Thyroid gland (tissue), 4 donors: Measurements from ENCODE around the gene ZNF629. TPM values are rescaled to one million over a fixed set of nuclear protein-coding genes. Genes with fewer than 3 reads are reported as not detected.

Source experiments
- DNase-seq, 2 donors: peaks; one replicate each; pipeline ENCODE4 v3.0.0-alpha.2; 2019
- H3K27ac ChIP-seq, 3 donors: fragments of 200-600 bp; sonication (generic); 1 replicate in 2 of 3; 2 replicates in 1 of 3; pipeline ENCODE4 v1.5.1; 2016 to 2019; ENCODE audit warnings: mild to moderate bottlenecking in 1 of 3, moderate library complexity in 1 of 3
- H3K27me3 ChIP-seq: fragments of 200-600 bp; sonication (generic); one replicate; pipeline ENCODE4 v1.5.1; 2019
- H3K36me3 ChIP-seq, 2 donors: fragments of 200-600 bp; sonication (generic); one replicate each; pipeline ENCODE4 v1.5.1; 2016 to 2019
- H3K4me1 ChIP-seq, 2 donors: fragments of 200-600 bp; sonication (generic); one replicate each; pipeline ENCODE4 v1.5.1; 2017 to 2019
- H3K4me3 ChIP-seq, 3 donors: fragments of 200-600 bp; sonication (generic); replicated peaks in 1 of 3; 1 replicate in 2 of 3; 2 replicates in 1 of 3; pipeline ENCODE4 v1.5.1; 2016; ENCODE audit warnings: mild to moderate bottlenecking in 1 of 3
- H3K9me3 ChIP-seq: fragments of 200-600 bp; sonication (generic); one replicate; pipeline ENCODE4 v1.5.1; 2017
- POLR2A ChIP-seq, 2 donors: fragments of 450-650 bp; IDR thresholded peaks; one replicate each; pipeline ENCODE4 v1.6.1; 2017; ENCODE audit warnings: antibody characterized with exemption in 2 of 2, mild to moderate bottlenecking in 2 of 2, moderate library complexity in 1 of 2
- WGBS, 2 donors: methylation state at CpG; one replicate each; pipeline ENCODE4 v1.1.5; 2017; 5-methylcytosine and 5-hydroxymethylcytosine counted together
- intact Hi-C: fragments of 100-400 bp; cut with DNase I; formaldehyde crosslinking; loops from one replicate; pipeline ENCODE4 v1.15.1; 2023
- total RNA-seq, 4 donors: library from RNA; depleted of rRNA; stranded (reverse); fragments of >200 nt; gene quantifications; one replicate each; pipeline ENCODE4 v1.2.3, GENCODE V29; 2016
- TF ChIP-seq, protein P1 (sequence below), 6 experiments: fragments of 200-600 bp in 3 of 6; fragments of 450-650 bp in 3 of 6; sonication (generic) in 3 of 6; IDR thresholded peaks; one replicate each; pipeline ENCODE4 v1.5.1; 2016 to 2019; ENCODE audit warnings: antibody characterized with exemption in 6 of 6, mild to moderate bottlenecking in 2 of 6, inconsistent platforms in 1 of 6, moderate library complexity in 1 of 6

Gene ZNF629
- total RNA-seq, 4 donors from 2014 or later = 14.5 to 26.7 (median 19.0) TPM

DNA sequence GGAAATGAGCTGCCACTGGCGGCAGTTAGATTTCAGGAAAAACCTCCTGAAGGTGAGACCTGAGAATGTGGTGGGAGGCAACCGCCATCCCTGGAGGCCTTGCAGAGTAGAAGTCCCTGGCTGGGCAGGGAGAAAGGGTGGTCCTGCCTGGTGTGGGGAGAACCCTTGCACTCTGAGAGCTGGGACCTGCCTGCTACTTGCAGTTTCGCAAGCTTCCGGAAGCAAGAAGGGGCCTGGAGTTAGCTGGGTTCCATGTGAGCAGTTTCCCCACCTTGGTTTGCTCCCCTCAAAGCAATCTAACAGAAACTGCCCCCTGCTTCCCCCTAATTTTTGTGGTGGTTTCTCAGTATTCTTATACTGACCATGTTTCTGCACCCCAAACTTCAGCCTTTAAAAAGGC lies 6.5 kb downstream of the ZNF629 start:
- Histone ChIP-seq H3K36me3 (peaks cover 22 to 26% of the 10 kb centered on the region in 2 donors), H3K9me3 (no peaks in the 10 kb centered on the region), H3K4me3 (no peak overlapping the region), H3K27me3 (no peaks in the 10 kb centered on the region), H3K4me1 (peaks cover 4 to 6% of the 10 kb centered on the region in 2 donors), H3K27ac (no peak overlapping the region)
- no peak for DNase-seq
- intact Hi-C loops = no loop called here
- WGBS, 2 donors = 84 to 91% methylated on average over 4 of the region's 4 CpGs
- TF ChIP-seq, protein P1, sequence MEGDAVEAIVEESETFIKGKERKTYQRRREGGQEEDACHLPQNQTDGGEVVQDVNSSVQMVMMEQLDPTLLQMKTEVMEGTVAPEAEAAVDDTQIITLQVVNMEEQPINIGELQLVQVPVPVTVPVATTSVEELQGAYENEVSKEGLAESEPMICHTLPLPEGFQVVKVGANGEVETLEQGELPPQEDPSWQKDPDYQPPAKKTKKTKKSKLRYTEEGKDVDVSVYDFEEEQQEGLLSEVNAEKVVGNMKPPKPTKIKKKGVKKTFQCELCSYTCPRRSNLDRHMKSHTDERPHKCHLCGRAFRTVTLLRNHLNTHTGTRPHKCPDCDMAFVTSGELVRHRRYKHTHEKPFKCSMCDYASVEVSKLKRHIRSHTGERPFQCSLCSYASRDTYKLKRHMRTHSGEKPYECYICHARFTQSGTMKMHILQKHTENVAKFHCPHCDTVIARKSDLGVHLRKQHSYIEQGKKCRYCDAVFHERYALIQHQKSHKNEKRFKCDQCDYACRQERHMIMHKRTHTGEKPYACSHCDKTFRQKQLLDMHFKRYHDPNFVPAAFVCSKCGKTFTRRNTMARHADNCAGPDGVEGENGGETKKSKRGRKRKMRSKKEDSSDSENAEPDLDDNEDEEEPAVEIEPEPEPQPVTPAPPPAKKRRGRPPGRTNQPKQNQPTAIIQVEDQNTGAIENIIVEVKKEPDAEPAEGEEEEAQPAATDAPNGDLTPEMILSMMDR (IDR thresholded peaks at IDR 0.05) = no peak
- TF ChIP-seq POLR2A (IDR thresholded peaks at IDR 0.05) = no peak

DNA sequence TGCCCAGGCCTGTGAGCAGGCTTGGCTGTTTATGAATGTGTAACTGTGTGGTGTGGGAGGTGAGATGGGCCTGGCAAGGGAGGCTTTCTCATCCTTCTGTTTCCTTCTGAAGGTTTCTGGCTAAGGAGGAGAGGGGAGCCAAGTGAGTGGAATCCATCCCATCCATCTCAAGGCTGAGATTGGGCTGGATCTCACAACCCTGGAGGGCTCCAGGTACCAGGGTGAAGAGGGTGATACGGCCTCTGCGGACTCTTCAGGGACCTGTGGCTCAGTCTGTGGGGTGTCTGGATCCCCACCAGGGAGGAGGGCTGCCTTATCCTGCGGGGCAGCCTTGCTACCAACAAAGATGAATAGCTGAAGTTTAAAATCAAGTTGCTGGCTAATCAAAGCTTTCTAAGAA lies 7.0 kb downstream of the ZNF629 start:
- H3K27ac ChIP-seq = no peak overlapping the region
- WGBS, 2 donors = 91 to 93% methylated on average over 3 of the region's 3 CpGs

DNA sequence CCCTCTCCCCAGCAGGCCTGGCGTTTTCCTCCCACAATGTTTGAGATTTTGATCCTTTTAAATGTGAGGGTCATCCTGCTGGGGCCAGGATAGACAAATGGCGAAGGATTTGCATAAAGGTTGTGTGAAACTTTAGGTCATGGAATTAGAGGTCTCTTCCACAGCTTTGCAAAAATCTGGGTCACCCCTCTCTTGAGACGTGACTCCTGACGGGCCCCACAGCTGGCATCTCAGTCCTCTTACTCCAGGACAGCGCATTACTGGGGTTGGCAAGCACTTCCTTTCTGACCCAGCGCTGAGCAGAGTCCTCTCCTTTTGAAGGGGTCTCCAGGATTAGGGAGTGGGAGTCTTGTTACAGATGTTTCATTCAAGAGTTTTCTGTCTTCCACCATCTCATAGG lies 7.4 kb downstream of the ZNF629 start:
- Histone ChIP-seq H3K27me3 (no peaks in the 10 kb centered on the region), H3K27ac (no peak overlapping the region), H3K36me3 (peaks cover 22 to 26% of the 10 kb centered on the region in 2 donors), H3K4me1 (peaks cover 10 to 13% of the 10 kb centered on the region in 2 donors), H3K9me3 (no peaks in the 10 kb centered on the region), H3K4me3 (no peak overlapping the region)
- TF ChIP-seq, protein P1 (IDR thresholded peaks at IDR 0.05) = no peak
- TF ChIP-seq POLR2A (IDR thresholded peaks at IDR 0.05) = no peak
- DNase-seq = no peak
- intact Hi-C loops = no loop called here
- WGBS, 2 donors = 87 to 96% methylated on average over 6 of the region's 6 CpGs

More for the DNA sequence above, 7.0 kb downstream of the ZNF629 start:
- intact Hi-C loops = no loop called here
- Histone ChIP-seq H3K9me3 (no peaks in the 10 kb centered on the region), H3K4me3 (no peak overlapping the region), H3K36me3 (peaks cover 22 to 26% of the 10 kb centered on the region in 2 donors), H3K4me1 (peaks cover 6 to 9% of the 10 kb centered on the region in 2 donors), H3K27me3 (no peaks in the 10 kb centered on the region)
- TF ChIP-seq POLR2A (IDR thresholded peaks at IDR 0.05) = no peak
- TF ChIP-seq, protein P1 (IDR thresholded peaks at IDR 0.05) = no peak
- no peak for DNase-seq

DNA sequence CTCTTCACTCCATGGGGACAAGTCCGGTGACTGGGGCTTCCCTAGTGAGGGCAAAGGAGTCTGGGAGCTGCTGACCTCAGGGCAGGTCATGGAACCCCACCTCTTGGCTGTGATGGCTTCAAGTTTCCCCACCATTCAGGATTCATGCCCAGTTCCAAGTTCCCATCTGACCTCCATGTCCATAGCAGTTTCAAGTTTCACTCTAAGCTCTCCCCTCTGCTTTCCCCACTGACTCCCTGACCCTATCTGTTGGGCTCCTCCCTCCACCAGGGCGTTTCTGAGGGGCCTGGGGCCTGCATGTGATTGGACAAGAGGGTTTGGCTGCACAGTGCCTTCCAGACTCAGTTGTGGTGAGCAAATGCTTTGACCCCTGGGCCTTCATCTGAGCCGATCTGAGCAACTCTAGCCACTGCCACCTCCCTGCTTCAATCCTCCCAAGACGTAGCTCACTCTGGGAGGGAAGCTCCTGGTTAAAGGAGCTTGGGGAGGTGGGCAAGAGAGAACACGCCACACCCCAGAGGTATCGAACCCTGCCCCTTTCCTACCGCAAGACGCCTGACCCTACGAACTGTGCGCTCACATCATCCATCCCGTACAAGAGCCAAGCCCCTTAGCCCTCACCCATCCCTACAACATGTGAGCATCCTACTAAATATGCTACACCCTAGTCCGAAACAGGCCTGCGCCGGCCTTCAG lies 8.3 kb downstream of the ZNF629 start:
- Histone ChIP-seq H3K9me3 (no peaks in the 10 kb centered on the region), H3K4me3 (no peak overlapping the region), H3K4me1 (peaks cover 10 to 16% of the 10 kb centered on the region in 2 donors), H3K27ac (peak overlapping the region in 1 of 3 donors; percentile 38), H3K36me3 (peaks cover 20 to 33% of the 10 kb centered on the region in 2 donors), H3K27me3 (no peaks in the 10 kb centered on the region)
- intact Hi-C loops = no loop called here
- WGBS, 2 donors = 84 to 89% methylated on average over 14 of the region's 14 CpGs
- peak in 1 of 2 donors; percentile 18 for DNase-seq
- TF ChIP-seq, protein P1 (IDR thresholded peaks at IDR 0.05) = no peak
- no peak for TF ChIP-seq POLR2A (IDR thresholded peaks at IDR 0.05)

DNA sequence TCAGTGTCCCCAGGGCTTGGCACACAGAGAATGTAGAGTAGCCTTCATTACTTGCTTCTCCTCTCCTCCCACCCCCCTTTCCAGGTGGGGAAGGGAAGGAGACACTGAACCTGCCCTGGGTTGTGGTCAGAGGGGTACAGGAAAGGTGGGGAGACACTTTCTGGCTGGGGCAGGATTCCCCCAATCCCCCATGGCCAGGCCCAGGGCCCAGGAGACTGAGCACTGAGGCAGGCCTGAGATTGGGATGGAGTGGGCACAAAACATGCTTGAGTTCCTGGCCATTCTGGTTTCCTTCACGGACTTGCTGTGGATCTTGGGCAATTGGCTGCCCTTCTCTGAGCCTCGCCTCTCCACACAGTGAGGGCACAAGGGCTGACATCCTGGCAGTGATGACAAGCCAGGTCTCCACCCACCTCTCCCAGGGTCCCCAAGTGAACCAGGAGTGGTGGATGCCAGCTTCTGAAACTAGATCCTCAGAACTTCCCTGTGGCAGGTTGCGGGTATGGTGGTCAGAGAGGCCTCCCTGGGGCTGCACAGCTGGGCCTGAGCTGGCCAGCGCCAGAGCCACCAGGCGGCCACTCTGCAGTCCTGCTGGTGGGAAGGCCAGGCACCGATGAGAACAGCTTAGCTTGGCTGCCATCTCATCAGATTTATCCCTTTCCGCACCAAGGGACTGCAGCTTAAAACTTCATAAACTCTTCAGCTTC lies 9.3 kb downstream of the ZNF629 start:
- DNase-seq = no peak
- intact Hi-C loops = no loop called here
- Histone ChIP-seq H3K4me3 (no peak overlapping the region), H3K4me1 (peaks cover 10 to 16% of the 10 kb centered on the region in 2 donors), H3K27me3 (no peaks in the 10 kb centered on the region), H3K9me3 (no peaks in the 10 kb centered on the region), H3K27ac (peak overlapping the region in 1 of 3 donors; percentile 38), H3K36me3 (peaks cover 18 to 28% of the 10 kb centered on the region in 2 donors)
- TF ChIP-seq POLR2A (IDR thresholded peaks at IDR 0.05) = no peak
- TF ChIP-seq, protein P1 (IDR thresholded peaks at IDR 0.05) = no peak
- 67 to 93% methylated on average over 2 to 7 of the region's 7 CpGs for WGBS, 2 donors
